Cardiac muscle cell (in vitro differentiated cells and primary cell): ENCODE results near the gene CMIP. TPM values are rescaled to one million over a fixed set of nuclear protein-coding genes. Genes with fewer than 3 reads are reported as not detected.

Experiments
- DNase-seq, 2 donors: peaks; one replicate each; pipeline versions ENCODE4 v3.0.0 to v3.0.0-alpha.2; 2010 to 2017; ENCODE audit warnings: low read depth in 1 of 2, low spot score in 1 of 2
- H3K27ac ChIP-seq: fragments of 200-600 bp; sonication (generic); 2 replicates; pipeline ENCODE4 v1.5.1; 2016
- H3K27me3 ChIP-seq: fragments of 200-600 bp; sonication (generic); 2 replicates; pipeline ENCODE4 v1.6.0; 2016; ENCODE audit warnings: control low read depth
- H3K36me3 ChIP-seq: fragments of 200-600 bp; sonication (generic); 2 replicates; pipeline ENCODE4 v1.5.1; 2016; ENCODE audit warnings: control low read depth
- H3K4me1 ChIP-seq: fragments of 200-600 bp; sonication (generic); 2 replicates; pipeline ENCODE4 v1.8.1; 2017; ENCODE audit warnings: low read depth, mild to moderate bottlenecking, mixed run types
- H3K4me3 ChIP-seq: fragments of 200-600 bp; sonication (generic); 2 replicates; pipeline ENCODE4 v1.5.1; 2016; ENCODE audit warnings: mild to moderate bottlenecking
- H3K9me3 ChIP-seq: fragments of 200-600 bp; sonication (generic); 2 replicates; pipeline ENCODE4 v1.5.1; 2017; ENCODE audit warnings: low read depth, mild to moderate bottlenecking, control low read depth
- polyA plus RNA-seq: library from polyadenylated mRNA; unstranded; fragments of >200 nt; fragmentation: Nextera tagmentation; extraction: Ambion mirVana; gene quantifications from 2 replicates; pipeline ENCODE4 v1.2.1, GENCODE V29; 2016
- total RNA-seq: library from RNA; depleted of rRNA; stranded (reverse); fragments of >200 nt; gene quantifications from 2 replicates; pipeline ENCODE4 v1.2.3, GENCODE V29; 2016
- TF ChIP-seq, protein P1 (sequence below): IDR thresholded peaks from 2 replicates; pipeline ENCODE4 v1.5.1; 2012; ENCODE audit warnings: low read depth, mild to moderate bottlenecking, low read length

CMIP gene
- total and polyA plus RNA-seq, 2 experiments from 2014 or later, result 1.8 to 22.2 TPM

DNA sequence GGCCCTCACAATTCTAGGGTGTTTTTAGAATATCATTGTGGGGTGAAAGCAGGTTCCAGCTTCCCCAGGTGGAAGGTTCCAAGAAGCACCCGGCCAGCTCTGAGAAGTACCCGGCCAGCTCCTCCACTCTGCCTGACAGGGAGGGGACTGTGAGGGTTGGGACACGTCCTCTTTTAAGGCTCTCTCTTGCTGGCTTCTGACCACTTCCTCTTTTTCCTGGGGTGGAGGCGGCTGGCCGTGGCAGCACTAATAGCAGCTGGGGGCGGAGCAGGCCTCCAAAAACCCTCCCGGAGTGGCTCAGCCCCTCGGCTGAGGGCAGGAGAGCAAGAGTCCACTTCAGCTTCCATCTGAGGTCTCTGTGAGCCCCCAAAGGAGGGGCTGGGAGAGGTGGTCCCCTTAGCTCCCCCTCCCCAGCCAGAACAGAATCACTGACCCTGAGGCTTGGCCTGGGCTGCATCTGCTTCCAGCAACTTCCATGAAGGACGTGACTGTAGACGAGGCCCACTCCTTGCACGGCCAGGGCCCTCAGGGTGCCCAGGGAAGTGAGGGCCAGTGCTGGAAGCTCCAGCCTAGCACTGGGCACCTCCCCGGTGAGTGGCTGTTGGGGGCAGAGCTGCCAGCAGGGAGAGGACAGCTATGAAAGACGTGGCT lies 307.7 kb downstream of the CMIP start:
- no peaks in the 10 kb centered on the region for H3K36me3 ChIP-seq
- H3K27me3 ChIP-seq, result no peaks in the 10 kb centered on the region
- TF ChIP-seq, protein P1, sequence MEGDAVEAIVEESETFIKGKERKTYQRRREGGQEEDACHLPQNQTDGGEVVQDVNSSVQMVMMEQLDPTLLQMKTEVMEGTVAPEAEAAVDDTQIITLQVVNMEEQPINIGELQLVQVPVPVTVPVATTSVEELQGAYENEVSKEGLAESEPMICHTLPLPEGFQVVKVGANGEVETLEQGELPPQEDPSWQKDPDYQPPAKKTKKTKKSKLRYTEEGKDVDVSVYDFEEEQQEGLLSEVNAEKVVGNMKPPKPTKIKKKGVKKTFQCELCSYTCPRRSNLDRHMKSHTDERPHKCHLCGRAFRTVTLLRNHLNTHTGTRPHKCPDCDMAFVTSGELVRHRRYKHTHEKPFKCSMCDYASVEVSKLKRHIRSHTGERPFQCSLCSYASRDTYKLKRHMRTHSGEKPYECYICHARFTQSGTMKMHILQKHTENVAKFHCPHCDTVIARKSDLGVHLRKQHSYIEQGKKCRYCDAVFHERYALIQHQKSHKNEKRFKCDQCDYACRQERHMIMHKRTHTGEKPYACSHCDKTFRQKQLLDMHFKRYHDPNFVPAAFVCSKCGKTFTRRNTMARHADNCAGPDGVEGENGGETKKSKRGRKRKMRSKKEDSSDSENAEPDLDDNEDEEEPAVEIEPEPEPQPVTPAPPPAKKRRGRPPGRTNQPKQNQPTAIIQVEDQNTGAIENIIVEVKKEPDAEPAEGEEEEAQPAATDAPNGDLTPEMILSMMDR, result no peak
- no peak overlapping the region for H3K27ac ChIP-seq
- H3K4me1 ChIP-seq, result no peaks in the 10 kb centered on the region
- H3K4me3 ChIP-seq, result no peak overlapping the region
- no peaks in the 10 kb centered on the region for H3K9me3 ChIP-seq
- peak in 1 of 2 donors; percentile 41 for DNase-seq

- TF ChIP-seq, protein P1, result no peak
- DNase-seq, result no peak
- no peaks in the 10 kb centered on the region for H3K4me1 ChIP-seq
- no peaks in the 10 kb centered on the region for H3K36me3 ChIP-seq
- no peak overlapping the region for H3K4me3 ChIP-seq
- H3K9me3 ChIP-seq, result no peaks in the 10 kb centered on the region
- no peak overlapping the region for H3K27ac ChIP-seq
- no peaks in the 10 kb centered on the region for H3K27me3 ChIP-seq
These were observed 308.2 kb downstream of the CMIP start for GRCh38 chr16:81752876-81753227.

GRCh38 chr16:81754858-81755257 lies 310.2 kb downstream of the CMIP start:
- Histone ChIP-seq H3K36me3 (no peaks in the 10 kb centered on the region), H3K4me3 (no peak overlapping the region), H3K27me3 (no peaks in the 10 kb centered on the region), H3K9me3 (no peaks in the 10 kb centered on the region), H3K27ac (no peak overlapping the region), H3K4me1 (no peaks in the 10 kb centered on the region)
- no peak for DNase-seq
- TF ChIP-seq, protein P1, result no peak

- Histone ChIP-seq H3K36me3 (no peaks in the 10 kb centered on the region), H3K27me3 (no peaks in the 10 kb centered on the region)
These were observed 311.5 kb downstream of the CMIP start for GRCh38 chr16:81755915-81756614.

DNA sequence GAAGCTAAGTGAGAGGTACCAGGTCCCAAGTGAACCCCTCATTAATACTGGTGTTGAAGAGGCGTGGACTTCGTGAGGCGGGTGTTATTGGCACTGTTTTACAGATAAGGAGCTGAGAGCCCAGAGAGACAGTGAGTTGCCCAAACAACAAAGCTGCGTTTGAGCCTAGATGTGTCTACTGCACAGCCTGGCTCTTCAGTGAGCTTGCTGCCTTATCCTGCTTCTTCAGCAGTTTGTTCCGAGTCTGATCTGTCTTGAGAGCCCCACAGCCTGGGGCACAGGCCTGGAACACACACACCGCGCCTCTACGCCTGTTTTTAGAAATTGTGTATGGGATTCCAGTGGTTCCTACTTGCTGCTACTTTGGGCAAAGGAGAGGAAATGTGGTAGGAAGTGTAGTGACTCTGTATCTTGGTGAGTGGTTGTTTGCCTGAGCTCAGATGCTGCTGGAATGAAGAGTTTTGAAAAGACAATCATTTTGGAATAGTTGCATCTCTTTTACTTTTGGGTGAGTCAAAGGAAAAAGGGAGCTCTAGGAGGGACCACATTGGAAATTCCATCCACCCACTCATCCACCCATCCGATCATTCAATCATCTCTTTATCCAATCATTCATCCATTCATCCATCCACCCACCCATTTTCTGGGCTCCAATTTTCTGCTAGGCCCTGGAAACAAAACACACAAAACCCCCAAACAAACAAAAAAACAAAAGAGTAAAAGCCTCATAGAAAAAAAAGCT lies 312.2 kb downstream of the CMIP start:
- no peaks in the 10 kb centered on the region for H3K4me1 ChIP-seq
- H3K4me3 ChIP-seq, result no peak overlapping the region
- H3K27ac ChIP-seq, result no peak overlapping the region
- no peak for DNase-seq
- no peaks in the 10 kb centered on the region for H3K27me3 ChIP-seq
- TF ChIP-seq, protein P1, result no peak
- H3K9me3 ChIP-seq, result no peaks in the 10 kb centered on the region
- H3K36me3 ChIP-seq, result no peaks in the 10 kb centered on the region

More at GRCh38 chr16:81755915-81756614, 311.5 kb downstream of the CMIP start:
- Histone ChIP-seq H3K27ac (no peak overlapping the region), H3K9me3 (no peaks in the 10 kb centered on the region), H3K4me3 (no peak overlapping the region), H3K4me1 (no peaks in the 10 kb centered on the region)
- TF ChIP-seq, protein P1, result no peak
- DNase-seq, result peak in 1 of 2 donors; percentile 59
